Prostate gland (tissue), 2 donors: ENCODE results near the gene AKAP9. TPM values are rescaled to one million over a fixed set of nuclear protein-coding genes. Genes with fewer than 3 reads are reported as not detected.
"Not testable (repeated sequence)": the region's sequence is repeated elsewhere in the genome, so short reads cannot be mapped to it uniquely, and the experiment has no call there.

Source experiments
- DNase-seq: peaks from one replicate; pipeline ENCODE4 v3.0.0-alpha.2; 2019; ENCODE audit warnings: low spot score
- H3K27ac ChIP-seq, 2 donors: fragments of 200-600 bp; sonication (generic); 2 replicates each; pipeline ENCODE4 v1.5.1; 2017 to 2019
- H3K27me3 ChIP-seq: fragments of 200-600 bp; sonication (generic); replicated peaks from 2 replicates; pipeline ENCODE4 v1.5.1; 2019; ENCODE audit not compliant: insufficient read depth
- H3K36me3 ChIP-seq, 2 donors: fragments of 200-600 bp; sonication (generic); 1 replicate in 1 of 2; 2 replicates in 1 of 2; pipeline versions ENCODE4 v1.5.1 to v1.8.1; 2017 to 2019
- H3K4me1 ChIP-seq: fragments of 200-600 bp; sonication (generic); replicated peaks from 2 replicates; pipeline ENCODE4 v1.5.1; 2019
- H3K4me3 ChIP-seq, 2 donors: fragments of 200-600 bp; sonication (generic); 2 replicates each; pipeline ENCODE4 v1.5.1; 2017 to 2019
- H3K9me3 ChIP-seq: fragments of 200-600 bp; sonication (generic); 2 replicates; pipeline ENCODE4 v1.5.1; 2017
- CTCF ChIP-seq, 4 experiments: fragments of 200-600 bp in 2 of 4; fragments of 450-650 bp in 2 of 4; sonication (generic) in 2 of 4; IDR thresholded peaks; 1 replicate in 3 of 4; 2 replicates in 1 of 4; pipeline ENCODE4 v1.5.1; 2016 to 2019; ENCODE audit warnings: antibody characterized with exemption in 4 of 4, mild to moderate bottlenecking in 2 of 4, moderate library complexity in 2 of 4
- POLR2A ChIP-seq: fragments of 450-650 bp; IDR thresholded peaks from one replicate; pipeline ENCODE4 v1.6.1; 2016; ENCODE audit warnings: antibody characterized with exemption, mild to moderate bottlenecking
- POLR2AphosphoS5 ChIP-seq: sonication (generic); formaldehyde crosslinking; IDR thresholded peaks from one replicate; pipeline ENCODE4 v1.6.1; 2017; ENCODE audit warnings: antibody characterized with exemption
- WGBS: methylation state at CpG from one replicate; pipeline ENCODE4 v1.1.5; 2018; 5-methylcytosine and 5-hydroxymethylcytosine counted together
- intact Hi-C: fragments of 100-400 bp; cut with DNase I; formaldehyde crosslinking; loops from one replicate; pipeline ENCODE4 v1.14.2; 2022
- total RNA-seq, 2 donors: library from RNA; depleted of rRNA; stranded (reverse); fragments of >200 nt; gene quantifications; one replicate each; pipeline ENCODE4 v1.1.0, GENCODE V29; 2016

AKAP9 gene
- total RNA-seq, 2 donors from 2014 or later, result 61.8 to 80.1 TPM

- TF ChIP-seq POLR2AphosphoS5, result no peak
- H3K9me3 ChIP-seq, result no peaks in the 10 kb centered on the region
- H3K27ac ChIP-seq, result no peak overlapping the region
- no peaks in the 10 kb centered on the region for H3K27me3 ChIP-seq
- H3K4me1 ChIP-seq, result no peaks in the 10 kb centered on the region
- no peaks in the 10 kb centered on the region for H3K36me3 ChIP-seq
- WGBS, result 93% methylated on average over 5 of the region's 5 CpGs
- no peak overlapping the region for H3K4me3 ChIP-seq
- intact Hi-C loops, result no loop called here
- no peak for DNase-seq
These were observed 69.6 kb downstream of the AKAP9 start for GRCh38 chr7:92010215-92010614.

- intact Hi-C loops, result no loop called here
- no peaks in the 10 kb centered on the region for H3K27me3 ChIP-seq
- no peak for TF ChIP-seq POLR2A
- H3K4me3 ChIP-seq, result no peak overlapping the region
- H3K27ac ChIP-seq, result no peak overlapping the region
- H3K9me3 ChIP-seq, result no peaks in the 10 kb centered on the region
- no peak for DNase-seq
- no peaks in the 10 kb centered on the region for H3K36me3 ChIP-seq
- H3K4me1 ChIP-seq, result no peaks in the 10 kb centered on the region
These were observed 72.9 kb downstream of the AKAP9 start for GRCh38 chr7:92013611-92014010.

GRCh38 chr7:92020636-92021035 lies 80.0 kb downstream of the AKAP9 start:
- H3K36me3 ChIP-seq, result peaks cover 0 to 3% of the 10 kb centered on the region in 2 donors
- intact Hi-C loops, result no loop called here

GRCh38 chr7:92025260-92025659 lies 84.6 kb downstream of the AKAP9 start:
- Histone ChIP-seq H3K27me3 (no peaks in the 10 kb centered on the region), H3K27ac (no peak overlapping the region), H3K9me3 (no peaks in the 10 kb centered on the region), H3K36me3 (peaks cover 0 to 3% of the 10 kb centered on the region in 2 donors), H3K4me3 (no peak overlapping the region), H3K4me1 (no peaks in the 10 kb centered on the region)
- intact Hi-C loops, result no loop called here
- 72% methylated on average over 3 of the region's 3 CpGs for WGBS
- DNase-seq, result no peak
- TF ChIP-seq CTCF (IDR thresholded peaks at IDR 0.05), result no peak
- TF ChIP-seq POLR2A, result no peak
- no peak for TF ChIP-seq POLR2AphosphoS5

More at GRCh38 chr7:92020636-92021035, 80.0 kb downstream of the AKAP9 start:
- no peak for TF ChIP-seq POLR2A
- no peak for TF ChIP-seq CTCF (IDR thresholded peaks at IDR 0.05)
- no peak for TF ChIP-seq POLR2AphosphoS5
- no peak overlapping the region for H3K4me3 ChIP-seq
- no peaks in the 10 kb centered on the region for H3K9me3 ChIP-seq
- H3K27me3 ChIP-seq, result no peaks in the 10 kb centered on the region
- no peak for DNase-seq
- H3K27ac ChIP-seq, result no peak overlapping the region
- H3K4me1 ChIP-seq, result no peaks in the 10 kb centered on the region

GRCh38 chr7:92026635-92027034 lies 86.0 kb downstream of the AKAP9 start:
- H3K4me3 ChIP-seq, H3K36me3 ChIP-seq, H3K27ac ChIP-seq, DNase-seq, H3K9me3 ChIP-seq, intact Hi-C loops, H3K27me3 ChIP-seq, H3K4me1 ChIP-seq: not testable (repeated sequence)
- 97% methylated on average over 24 of the region's 24 CpGs for WGBS

GRCh38 chr7:92027128-92027527 lies 86.5 kb downstream of the AKAP9 start:
- DNase-seq, intact Hi-C loops, H3K9me3 ChIP-seq, H3K4me3 ChIP-seq, H3K27me3 ChIP-seq, H3K27ac ChIP-seq, H3K4me1 ChIP-seq, H3K36me3 ChIP-seq: not testable (repeated sequence)
- WGBS, result 98% methylated on average over 29 of the region's 29 CpGs

- Histone ChIP-seq H3K4me1 (no peaks in the 10 kb centered on the region), H3K27me3 (no peaks in the 10 kb centered on the region), H3K4me3 (no peak overlapping the region), H3K36me3 (no peaks in the 10 kb centered on the region), H3K27ac (no peak overlapping the region), H3K9me3 (no peaks in the 10 kb centered on the region)
- intact Hi-C loops, result no loop called here
- 88% methylated on average over 2 of the region's 2 CpGs for WGBS
- TF ChIP-seq POLR2A, result no peak
- TF ChIP-seq POLR2AphosphoS5, result no peak
- TF ChIP-seq CTCF (IDR thresholded peaks at IDR 0.05), result no peak
- no peak for DNase-seq
These were observed 87.6 kb downstream of the AKAP9 start for GRCh38 chr7:92028226-92028625.
